Measurements from ENCODE around the gene HSP90B1.

- no peak for TF ChIP-seq CBX5 (IDR thresholded peaks at IDR 0.05; ENCODE audit: borderline replicate concordance, low read depth)
- no peak for TF ChIP-seq RNF219 (CRISPR knock-in tag; IDR thresholded peaks at IDR 0.05)
- TF ChIP-seq IRF9 (tag; IDR thresholded peaks at IDR 0.05) = no peak
- no peak for TF ChIP-seq FOXM1 (IDR thresholded peaks at IDR 0.05; ENCODE audit: low read depth)
- no peak for TF ChIP-seq FOXM1 (CRISPR knock-in tag; IDR thresholded peaks at IDR 0.05; ENCODE audit: low read depth)
- TF ChIP-seq ETV6 (IDR thresholded peaks at IDR 0.05; ENCODE audit: borderline replicate concordance in 1 of 2, low read depth in 2 of 2, low read length in 1 of 2) = no peak
- no peak for TF ChIP-seq ETV6 (CRISPR knock-in tag; IDR thresholded peaks at IDR 0.05; ENCODE audit: borderline replicate concordance)
- no peak for TF ChIP-seq ZNF740 (CRISPR knock-in tag; IDR thresholded peaks at IDR 0.05)
- no peak for TF ChIP-seq ZNF740 (tag; IDR thresholded peaks at IDR 0.05)
- TF ChIP-seq POLR2AphosphoS5 (IDR thresholded peaks at IDR 0.05; ENCODE audit: control insufficient read depth, insufficient read depth, low read depth, low read length) = no peak
- no peak for TF ChIP-seq ATF3 (IDR thresholded peaks at IDR 0.05)
- no peak for TF ChIP-seq ATF3 (CRISPR knock-in tag; conservative IDR thresholded peaks at IDR 0.05)
- TF ChIP-seq CHD2 (IDR thresholded peaks at IDR 0.05; ENCODE audit: low read depth, low read length) = no peak
- TF ChIP-seq MEF2D (tag; conservative IDR thresholded peaks at IDR 0.05; ENCODE audit: low read depth) = no peak
- no peak for TF ChIP-seq ZBTB33 (CRISPR knock-in tag; IDR thresholded peaks at IDR 0.05)
- no peak for TF ChIP-seq ZNF76 (CRISPR knock-in tag; IDR thresholded peaks at IDR 0.05; ENCODE audit: borderline replicate concordance)
- no peak for TF ChIP-seq NKRF (IDR thresholded peaks at IDR 0.05; ENCODE audit: borderline replicate concordance)
Observed at GRCh38 chr12:103897316-103897715, 32.9 kb upstream of the HSP90B1 start.

Measured in K562 (cell line).